ENCODE measurements around the gene STK32C.

DNA sequence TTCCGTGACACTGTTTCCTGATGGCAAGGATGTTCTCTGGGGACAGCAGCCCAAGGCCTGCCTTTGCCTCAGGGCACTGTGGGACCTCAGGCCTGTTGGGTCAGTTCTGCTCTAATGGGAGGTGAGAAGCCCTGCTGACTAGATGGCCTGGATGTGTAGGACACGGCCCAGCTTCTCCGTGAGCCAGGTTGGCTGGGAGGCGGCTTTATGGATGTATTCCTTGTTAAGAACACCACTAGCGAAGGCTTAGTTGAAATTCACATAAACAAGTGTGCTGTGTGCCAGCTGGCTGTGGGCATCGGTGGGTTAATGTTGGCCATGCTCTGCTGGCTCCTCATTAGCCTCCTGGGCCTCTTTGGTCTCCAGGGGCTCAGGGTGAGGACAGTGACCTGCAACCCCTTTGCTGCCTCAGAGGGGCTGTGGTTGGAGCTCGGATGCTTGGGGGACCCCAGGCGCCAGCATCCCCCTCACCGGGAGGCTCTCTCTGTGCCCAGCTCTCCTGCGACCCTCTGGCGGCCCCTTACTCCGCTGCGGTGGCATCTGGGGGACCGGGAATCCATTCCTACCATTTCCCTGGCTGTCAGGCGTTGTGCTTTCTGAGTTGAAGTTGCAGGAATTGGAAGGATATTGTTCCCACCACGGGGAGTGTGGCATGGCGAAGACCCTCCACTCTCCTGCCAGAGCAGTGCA lies 143.8 kb downstream of the STK32C start:
- TF ChIP-seq, protein P1, sequence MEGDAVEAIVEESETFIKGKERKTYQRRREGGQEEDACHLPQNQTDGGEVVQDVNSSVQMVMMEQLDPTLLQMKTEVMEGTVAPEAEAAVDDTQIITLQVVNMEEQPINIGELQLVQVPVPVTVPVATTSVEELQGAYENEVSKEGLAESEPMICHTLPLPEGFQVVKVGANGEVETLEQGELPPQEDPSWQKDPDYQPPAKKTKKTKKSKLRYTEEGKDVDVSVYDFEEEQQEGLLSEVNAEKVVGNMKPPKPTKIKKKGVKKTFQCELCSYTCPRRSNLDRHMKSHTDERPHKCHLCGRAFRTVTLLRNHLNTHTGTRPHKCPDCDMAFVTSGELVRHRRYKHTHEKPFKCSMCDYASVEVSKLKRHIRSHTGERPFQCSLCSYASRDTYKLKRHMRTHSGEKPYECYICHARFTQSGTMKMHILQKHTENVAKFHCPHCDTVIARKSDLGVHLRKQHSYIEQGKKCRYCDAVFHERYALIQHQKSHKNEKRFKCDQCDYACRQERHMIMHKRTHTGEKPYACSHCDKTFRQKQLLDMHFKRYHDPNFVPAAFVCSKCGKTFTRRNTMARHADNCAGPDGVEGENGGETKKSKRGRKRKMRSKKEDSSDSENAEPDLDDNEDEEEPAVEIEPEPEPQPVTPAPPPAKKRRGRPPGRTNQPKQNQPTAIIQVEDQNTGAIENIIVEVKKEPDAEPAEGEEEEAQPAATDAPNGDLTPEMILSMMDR (IDR thresholded peaks at IDR 0.05 in 2 of 3, conservative IDR thresholded peaks at IDR 0.05 in 1 of 3; ENCODE audit: control insufficient read depth in 2 of 3, extremely low read depth in 1 of 3, insufficient read depth in 1 of 3, low read depth in 3 of 3, low read length in 3 of 3), result no peak
- TF ChIP-seq, protein P2, sequence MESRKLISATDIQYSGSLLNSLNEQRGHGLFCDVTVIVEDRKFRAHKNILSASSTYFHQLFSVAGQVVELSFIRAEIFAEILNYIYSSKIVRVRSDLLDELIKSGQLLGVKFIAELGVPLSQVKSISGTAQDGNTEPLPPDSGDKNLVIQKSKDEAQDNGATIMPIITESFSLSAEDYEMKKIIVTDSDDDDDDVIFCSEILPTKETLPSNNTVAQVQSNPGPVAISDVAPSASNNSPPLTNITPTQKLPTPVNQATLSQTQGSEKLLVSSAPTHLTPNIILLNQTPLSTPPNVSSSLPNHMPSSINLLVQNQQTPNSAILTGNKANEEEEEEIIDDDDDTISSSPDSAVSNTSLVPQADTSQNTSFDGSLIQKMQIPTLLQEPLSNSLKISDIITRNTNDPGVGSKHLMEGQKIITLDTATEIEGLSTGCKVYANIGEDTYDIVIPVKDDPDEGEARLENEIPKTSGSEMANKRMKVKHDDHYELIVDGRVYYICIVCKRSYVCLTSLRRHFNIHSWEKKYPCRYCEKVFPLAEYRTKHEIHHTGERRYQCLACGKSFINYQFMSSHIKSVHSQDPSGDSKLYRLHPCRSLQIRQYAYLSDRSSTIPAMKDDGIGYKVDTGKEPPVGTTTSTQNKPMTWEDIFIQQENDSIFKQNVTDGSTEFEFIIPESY (IDR thresholded peaks at IDR 0.05), result no peak

Measured in GM12878 (cell line).